Activated naive CD4-positive, alpha-beta T cell treated with anti-CD3 and anti-CD28 coated beads, Interleukin-2, amount 50 U/mL, for 72 hours (primary cell): Measurements from ENCODE around the gene RNF34. TPM values are rescaled to one million over a fixed set of nuclear protein-coding genes. Genes with fewer than 3 reads are reported as not detected.

Experiments
- ATAC-seq, 2 donors: fragments of 150-1000 bp; cut with Tn5 transposase; 2 replicates each; pipeline ENCODE4 v1.10.0; 2021; ENCODE audit warnings: mild to moderate bottlenecking in 2 of 2, moderate library complexity in 2 of 2
- DNase-seq, 2 donors: peaks; one replicate each; pipeline ENCODE4 v3.0.0; 2021 to 2022; ENCODE audit warnings: low spot score in 2 of 2
- H3K27ac Mint-ChIP-seq, 2 donors: one replicate each; pipeline ENCODE4 v1.8.0; 2022; ENCODE audit warnings: mild to moderate bottlenecking in 2 of 2, mixed read lengths in 2 of 2
- H3K36me3 Mint-ChIP-seq, 2 donors: one replicate each; pipeline ENCODE4 v1.8.0; 2022; ENCODE audit warnings: mixed read lengths in 2 of 2
- H3K9me3 Mint-ChIP-seq, 2 donors: one replicate each; pipeline ENCODE4 v1.8.0; 2022; ENCODE audit warnings: mixed read lengths in 2 of 2
- total RNA-seq, 2 donors: library from RNA; stranded (reverse); gene quantifications; one replicate each; pipeline ENCODE4 v1.2.3, GENCODE V29; 2022

RNF34 gene
- total RNA-seq, 2 donors from 2014 or later: 55.1 to 83.0 TPM

DNA sequence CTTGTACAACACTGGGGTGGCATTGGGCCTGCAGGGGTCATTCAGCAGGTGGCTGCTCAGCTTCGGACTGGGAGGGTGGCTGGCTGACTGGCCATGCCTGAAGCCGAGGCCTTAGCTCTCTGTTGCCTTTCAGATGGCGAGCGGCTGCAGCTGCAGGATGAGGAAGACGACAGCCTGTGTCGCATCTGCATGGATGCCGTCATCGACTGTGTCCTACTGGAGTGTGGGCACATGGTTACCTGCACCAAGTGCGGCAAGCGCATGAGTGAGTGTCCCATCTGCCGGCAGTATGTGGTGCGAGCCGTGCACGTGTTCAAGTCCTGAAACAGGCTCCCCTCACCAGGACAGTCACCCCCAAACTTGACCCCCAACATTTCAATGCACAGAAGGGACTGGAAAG lies 23.3 kb downstream of the RNF34 start:
- peaks cover 11 to 32% of the 10 kb centered on the region in 2 donors for H3K36me3 Mint-ChIP-seq
- H3K27ac Mint-ChIP-seq: no peak overlapping the region
- ATAC-seq: no peak
- no peaks in the 10 kb centered on the region for H3K9me3 Mint-ChIP-seq
- DNase-seq: no peak

DNA sequence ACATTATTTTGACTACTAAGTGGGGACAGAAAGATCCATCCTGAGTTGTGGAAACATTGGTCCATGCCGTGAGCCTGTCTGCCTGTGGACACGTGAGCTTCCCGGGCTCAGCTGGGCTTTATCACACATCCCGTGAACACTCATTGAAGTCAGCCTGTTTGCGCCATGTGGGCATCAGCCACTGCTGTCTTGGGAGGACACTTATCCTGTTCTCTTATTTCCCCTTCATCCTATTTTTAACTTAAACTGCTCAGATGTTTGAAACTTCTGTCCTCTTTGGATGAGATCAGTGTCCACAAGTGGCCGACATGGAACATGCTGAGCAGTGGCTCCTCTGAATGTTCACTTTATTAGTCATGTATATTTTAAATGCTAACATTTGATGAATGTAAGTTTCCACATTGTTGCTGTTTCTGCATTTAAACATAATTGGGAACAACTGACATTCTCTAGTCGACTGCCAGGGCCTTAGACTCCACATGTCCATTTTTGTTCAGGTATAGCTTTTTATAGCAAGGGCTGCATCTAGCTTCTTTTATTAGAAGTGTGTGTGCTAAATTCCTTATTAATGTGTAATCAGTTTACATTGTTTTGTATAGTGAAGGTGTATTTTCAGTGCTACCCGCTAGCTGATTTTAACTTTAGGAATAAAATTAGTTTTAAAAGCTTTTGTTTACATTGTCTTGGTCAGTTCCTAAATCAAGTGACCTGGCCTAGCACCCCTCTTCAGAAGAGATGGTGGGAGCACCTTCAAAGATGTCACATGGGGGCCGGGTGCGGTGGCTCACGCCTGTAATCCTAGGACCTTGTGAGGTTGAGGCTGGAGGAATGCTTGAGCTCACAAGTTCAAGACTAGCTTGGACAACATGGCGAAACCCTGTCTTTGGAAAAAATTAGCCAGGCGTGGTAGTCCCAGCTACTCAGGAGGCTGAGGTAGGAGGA lies 24.0 kb downstream of the RNF34 start:
- Mint-ChIP-seq H3K36me3 (peaks cover 15 to 32% of the 10 kb centered on the region in 2 donors), H3K9me3 (no peaks in the 10 kb centered on the region), H3K27ac (no peak overlapping the region)
- DNase-seq (no peak), ATAC-seq (no peak)

DNA sequence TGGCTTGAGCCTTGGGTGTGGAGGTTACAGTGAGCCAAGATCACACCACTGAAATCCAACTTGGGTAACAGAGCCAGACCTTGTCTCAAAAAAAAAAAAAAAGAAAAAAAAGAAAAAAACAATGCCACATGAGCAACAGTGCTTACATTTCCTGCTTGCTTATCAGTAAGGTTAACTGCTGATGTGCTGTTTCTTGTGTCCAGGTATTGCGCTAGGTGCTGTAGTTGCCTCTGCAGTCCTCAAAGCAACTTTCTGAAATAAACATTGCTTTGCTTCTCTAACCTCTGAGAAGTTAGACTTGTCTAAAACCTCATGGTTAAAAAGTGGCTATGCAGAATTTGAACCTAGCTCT lies 24.7 kb downstream of the RNF34 start:
- peaks cover 17 to 35% of the 10 kb centered on the region in 2 donors for H3K36me3 Mint-ChIP-seq

DNA sequence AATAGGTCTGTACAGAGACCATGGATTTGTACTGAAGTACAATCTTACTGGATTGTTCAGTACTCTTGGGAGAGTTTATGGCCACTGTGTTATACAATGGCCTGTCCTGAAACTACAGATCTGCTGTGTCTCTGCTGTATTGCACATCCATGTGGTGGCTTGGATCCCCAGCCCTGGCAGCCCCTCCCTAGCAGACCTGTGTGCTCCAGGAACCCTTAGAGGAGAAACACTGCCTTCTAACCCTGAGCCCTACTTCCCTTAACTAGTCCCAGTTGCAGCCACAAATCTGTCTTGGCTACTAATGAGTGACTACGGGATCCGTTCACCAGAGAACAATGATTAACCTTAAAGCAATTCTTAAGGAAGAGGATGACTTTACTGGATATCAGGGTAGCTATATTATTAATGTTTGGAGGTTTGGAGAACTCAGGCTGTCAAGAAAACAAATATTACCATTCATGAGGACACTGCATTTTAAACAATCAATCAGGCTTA lies 27.7 kb downstream of the RNF34 start:
- ATAC-seq: no peak
- Mint-ChIP-seq H3K9me3 (no peaks in the 10 kb centered on the region), H3K27ac (peak overlapping the region; percentile 58 to 72), H3K36me3 (peaks cover 15 to 26% of the 10 kb centered on the region in 2 donors)
- no peak for DNase-seq

More for the DNA sequence above, 24.7 kb downstream of the RNF34 start:
- ATAC-seq (no peak), DNase-seq (no peak)
- Mint-ChIP-seq H3K9me3 (no peaks in the 10 kb centered on the region), H3K27ac (peak overlapping the region in 1 of 2 donors; percentile 36)

DNA sequence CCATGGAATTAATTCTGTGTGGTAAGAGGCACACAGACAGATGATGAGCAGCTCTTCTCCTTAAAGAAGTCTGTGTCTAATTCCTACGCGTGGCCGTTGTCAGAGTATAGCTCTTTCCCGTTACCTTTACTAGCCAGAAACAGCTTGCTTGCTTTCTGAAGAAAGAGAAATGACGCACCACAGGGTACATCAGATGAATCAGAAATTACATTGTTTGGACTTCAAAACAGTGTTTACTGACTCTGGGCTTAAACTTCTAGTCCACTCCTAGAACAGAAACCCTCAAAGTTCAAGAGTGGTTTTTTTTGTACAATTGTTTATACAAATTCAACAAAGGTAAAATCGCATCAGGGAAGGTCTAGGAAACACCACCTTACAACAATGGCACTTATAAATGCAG lies 29.0 kb downstream of the RNF34 start:
- DNase-seq (no peak), ATAC-seq (no peak)
- H3K36me3 Mint-ChIP-seq: peaks cover 15 to 20% of the 10 kb centered on the region in 2 donors
- no peaks in the 10 kb centered on the region for H3K9me3 Mint-ChIP-seq
- H3K27ac Mint-ChIP-seq: peak overlapping the region in 1 of 2 donors; percentile 72

DNA sequence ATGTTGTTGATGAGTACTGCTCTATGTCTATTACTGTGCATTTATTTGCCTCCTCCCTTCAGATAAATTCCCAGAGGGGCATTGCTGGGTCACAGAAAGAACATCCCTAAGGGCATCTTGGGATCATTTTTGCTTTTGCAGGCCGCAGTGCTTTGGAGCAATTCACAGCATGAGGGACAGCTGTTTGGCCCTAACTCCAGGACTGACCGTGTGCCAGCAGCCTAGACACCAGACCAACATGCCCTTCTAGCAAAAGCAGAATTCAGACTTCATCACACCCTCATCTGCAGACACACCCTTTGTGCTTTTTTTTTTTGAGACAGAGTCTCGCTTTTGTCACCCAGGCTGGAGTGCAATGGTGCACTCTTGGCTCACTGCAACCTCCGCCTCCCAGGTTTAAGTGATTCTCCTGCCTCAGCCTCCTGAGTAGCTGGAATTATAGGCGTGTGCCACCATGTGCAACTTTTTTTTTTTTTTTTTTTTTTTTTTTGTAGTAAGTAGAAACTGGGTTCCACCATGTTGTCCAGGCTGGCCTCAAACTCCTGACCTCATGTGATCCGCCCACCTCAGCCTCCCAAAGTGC lies 31.0 kb downstream of the RNF34 start:
- Mint-ChIP-seq H3K36me3 (peaks cover 13 to 28% of the 10 kb centered on the region in 2 donors), H3K27ac (peak overlapping the region; percentile 40 to 72), H3K9me3 (no peaks in the 10 kb centered on the region)
- ATAC-seq (peak in 1 of 2 donors; percentile 22), DNase-seq (no peak)

DNA sequence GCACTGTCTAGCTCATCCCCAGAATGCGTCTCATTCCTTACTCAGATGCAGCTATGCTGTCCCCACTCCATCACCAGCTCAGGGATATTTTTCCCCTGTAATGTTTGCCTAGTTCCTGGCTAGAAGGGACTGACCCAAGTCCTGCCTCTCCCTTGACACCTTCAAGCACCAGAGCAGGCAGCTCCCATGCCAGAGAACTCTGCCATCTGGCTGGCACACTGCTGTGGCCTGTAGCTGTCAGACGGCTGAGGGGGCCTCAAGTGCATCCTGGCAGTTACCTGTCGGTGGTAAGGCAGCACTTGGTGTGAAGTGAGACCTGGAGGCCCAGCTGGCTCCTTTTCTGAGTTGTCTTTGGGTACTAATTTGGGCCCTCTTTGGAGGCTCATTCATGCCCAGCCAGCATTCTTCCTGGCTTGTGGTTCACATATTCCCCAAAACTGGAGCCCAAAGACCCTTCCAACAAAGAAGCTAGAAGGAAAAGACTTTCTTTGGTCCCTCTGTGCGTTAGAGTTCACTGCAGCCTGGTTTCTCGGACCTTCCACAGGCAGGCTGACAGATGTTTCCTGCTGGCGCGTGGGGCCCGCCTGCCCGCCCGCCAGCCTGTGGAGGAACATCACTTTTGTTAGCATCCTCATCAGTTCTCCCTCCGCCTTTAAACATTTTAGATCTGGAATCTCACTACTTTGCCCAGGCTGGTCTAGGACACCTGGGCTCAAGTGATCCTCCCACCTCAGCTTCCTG lies 33.0 kb downstream of the RNF34 start:
- ATAC-seq (peak in 1 of 2 donors; percentile 20), DNase-seq (no peak)
- peaks cover 9 to 10% of the 10 kb centered on the region in 2 donors for H3K9me3 Mint-ChIP-seq
- peak overlapping the region; percentile 74 to 84 for H3K27ac Mint-ChIP-seq
- peaks cover 29 to 46% of the 10 kb centered on the region in 2 donors for H3K36me3 Mint-ChIP-seq

DNA sequence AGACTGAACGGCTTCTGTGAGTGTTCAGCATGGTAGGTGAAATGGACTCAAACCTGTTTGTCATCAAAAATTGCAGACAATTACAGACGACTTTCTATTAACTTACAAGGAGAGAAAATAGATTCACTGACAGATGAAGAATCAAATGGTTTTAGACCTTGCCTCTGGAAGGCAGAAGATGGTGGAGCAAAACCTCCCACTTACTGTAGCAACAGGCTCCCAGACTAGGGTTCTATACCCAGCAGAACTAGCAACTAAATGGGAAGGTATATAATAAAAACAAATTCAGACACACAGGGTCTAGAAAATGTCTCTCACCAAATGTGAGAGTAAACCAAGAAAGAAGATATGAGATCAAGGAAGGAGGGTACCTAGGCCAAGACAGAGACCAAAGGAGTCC lies 36.8 kb downstream of the RNF34 start:
- no peak for ATAC-seq
- H3K9me3 Mint-ChIP-seq: peaks cover 9 to 10% of the 10 kb centered on the region in 2 donors
- H3K36me3 Mint-ChIP-seq: peaks cover 23 to 47% of the 10 kb centered on the region in 2 donors
- no peak for DNase-seq
- H3K27ac Mint-ChIP-seq: peak overlapping the region in 1 of 2 donors; percentile 43

DNA sequence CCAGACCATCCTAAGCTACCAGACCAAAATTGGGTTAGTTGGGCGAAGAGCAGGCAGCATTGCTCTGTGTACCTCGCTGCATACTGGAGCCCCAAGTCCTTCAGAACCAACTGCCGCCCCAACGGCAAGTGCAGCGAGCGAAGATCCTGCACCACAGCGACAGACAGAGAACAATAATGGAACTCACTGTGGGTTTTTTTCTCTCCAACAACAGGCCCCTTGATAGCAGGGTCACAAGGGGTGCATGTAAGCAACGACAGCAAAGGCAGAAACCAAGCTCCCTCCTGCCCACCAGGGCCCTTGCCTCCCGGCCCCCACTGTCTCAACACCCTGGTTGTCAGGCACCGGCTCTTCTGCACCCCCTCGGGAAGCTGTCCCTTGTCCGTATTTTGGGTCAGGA lies 39.0 kb downstream of the RNF34 start:
- no peak for DNase-seq
- ATAC-seq: no peak
- Mint-ChIP-seq H3K9me3 (peaks cover 9 to 10% of the 10 kb centered on the region in 2 donors), H3K27ac (peak overlapping the region in 1 of 2 donors; percentile 28), H3K36me3 (peaks cover 16 to 46% of the 10 kb centered on the region in 2 donors)

DNA sequence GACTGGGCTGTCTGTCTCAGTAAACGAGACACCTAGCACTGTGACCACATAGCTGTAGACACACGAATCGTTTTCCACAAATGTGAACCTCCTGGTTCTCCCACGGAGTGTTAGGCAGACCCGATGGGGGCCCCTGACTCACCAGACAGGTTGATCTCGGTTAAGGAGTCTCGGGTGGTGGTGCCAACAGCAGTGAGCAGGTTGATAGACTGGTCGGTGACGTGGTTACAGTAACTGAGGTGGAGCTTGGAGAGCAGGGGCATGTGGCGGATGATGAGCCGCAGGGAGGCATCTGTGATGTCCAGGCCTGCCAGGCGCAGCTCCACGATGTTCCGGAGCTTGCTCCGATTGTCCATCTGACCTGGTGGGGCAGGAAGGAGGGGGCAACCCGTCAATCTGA lies 39.8 kb downstream of the RNF34 start:
- H3K36me3 Mint-ChIP-seq: peaks cover 16 to 48% of the 10 kb centered on the region in 2 donors
- H3K9me3 Mint-ChIP-seq: peaks cover 9 to 10% of the 10 kb centered on the region in 2 donors
- ATAC-seq (no peak), DNase-seq (no peak)
- H3K27ac Mint-ChIP-seq: no peak overlapping the region

DNA sequence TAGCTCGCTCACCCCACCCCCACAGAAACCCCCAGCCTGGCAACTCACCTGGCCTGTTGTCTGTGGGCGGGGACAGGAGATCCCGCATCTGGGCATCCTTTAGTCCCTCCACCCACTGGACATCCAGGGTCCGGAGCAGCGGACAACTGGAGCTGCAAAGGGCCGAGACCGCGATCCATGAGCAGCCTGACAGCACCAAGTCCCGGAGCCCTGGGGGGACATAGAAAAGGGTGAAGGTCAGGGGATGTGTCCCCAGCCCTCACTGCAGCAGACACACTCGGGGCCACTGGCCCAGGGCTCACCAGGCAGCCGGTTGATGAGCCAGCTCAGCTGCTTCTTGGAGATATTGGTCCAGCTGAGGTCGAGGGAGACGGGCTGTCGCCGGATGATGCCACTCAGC lies 40.9 kb downstream of the RNF34 start:
- no peak overlapping the region for H3K27ac Mint-ChIP-seq
- H3K36me3 Mint-ChIP-seq: peaks cover 16 to 43% of the 10 kb centered on the region in 2 donors
- ATAC-seq: no peak
- DNase-seq: no peak
- peaks cover 9 to 10% of the 10 kb centered on the region in 2 donors for H3K9me3 Mint-ChIP-seq

DNA sequence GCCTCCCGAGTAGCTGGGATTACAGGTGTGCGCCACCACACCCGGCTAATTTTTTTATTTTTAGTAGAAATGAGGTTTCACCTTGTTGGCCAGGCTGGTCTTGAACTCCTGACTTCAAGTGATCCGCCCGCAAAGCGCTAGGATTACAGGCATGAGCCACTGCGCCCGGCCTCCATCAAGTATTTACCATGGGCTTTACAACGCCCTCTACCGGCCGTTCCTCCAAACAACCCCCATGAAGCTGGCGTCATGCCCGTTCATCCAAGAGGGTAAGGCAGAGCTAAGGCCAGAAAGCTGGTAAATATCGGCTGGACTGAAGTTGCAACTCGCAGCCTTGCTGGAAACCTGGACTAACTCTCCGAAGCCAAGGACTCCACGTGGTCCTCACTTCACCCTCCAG lies 41.6 kb downstream of the RNF34 start:
- DNase-seq (no peak), ATAC-seq (no peak)
- Mint-ChIP-seq H3K27ac (no peak overlapping the region), H3K9me3 (peaks cover 7% of the 10 kb centered on the region in 2 donors), H3K36me3 (peaks cover 11 to 35% of the 10 kb centered on the region in 2 donors)

DNA sequence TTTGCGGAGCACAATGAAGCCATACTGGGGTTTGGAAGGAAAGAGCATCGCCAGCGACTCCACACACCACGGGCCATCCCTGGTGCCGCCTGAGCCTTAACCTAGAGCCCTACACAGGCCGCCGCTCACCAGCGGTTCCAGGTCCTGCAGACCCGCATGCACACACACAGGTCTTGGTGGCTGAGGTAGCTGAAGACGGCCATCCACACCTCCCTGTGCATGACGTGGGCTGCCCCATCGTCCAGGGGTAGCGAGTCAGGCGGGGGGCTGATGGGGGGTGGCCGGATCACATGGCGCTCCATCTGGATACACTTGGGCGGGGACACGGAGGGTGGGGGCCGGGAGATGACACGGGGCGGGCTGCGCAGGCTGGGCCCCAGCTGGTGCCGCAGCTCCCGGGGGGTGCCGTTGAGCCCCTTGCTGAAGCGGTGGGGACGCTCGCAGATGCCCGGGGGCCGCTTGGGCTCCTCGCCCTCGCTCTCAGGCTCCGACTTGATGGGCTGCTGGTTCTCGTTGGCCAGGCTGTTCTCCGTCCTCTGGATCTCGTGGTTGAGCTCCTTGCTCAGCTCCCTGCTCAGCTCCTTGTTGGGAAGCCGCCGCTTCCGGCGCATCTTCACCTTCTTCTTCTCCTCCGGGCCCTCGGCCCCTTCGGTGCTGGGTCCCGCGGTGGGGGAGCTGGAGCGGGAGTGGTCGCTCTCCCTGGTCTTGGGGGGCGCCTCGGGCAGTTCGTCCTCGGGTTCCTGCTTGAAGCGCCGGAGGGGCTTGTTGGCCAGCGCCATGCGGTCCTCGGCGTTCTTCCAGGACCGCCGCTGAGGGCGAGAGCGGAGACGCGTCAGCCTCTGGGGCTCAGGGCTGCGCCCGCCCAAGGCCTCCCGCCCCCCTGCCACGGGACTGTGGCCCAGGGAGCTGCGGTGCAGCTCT lies 42.4 kb downstream of the RNF34 start:
- no peak overlapping the region for H3K27ac Mint-ChIP-seq

DNA sequence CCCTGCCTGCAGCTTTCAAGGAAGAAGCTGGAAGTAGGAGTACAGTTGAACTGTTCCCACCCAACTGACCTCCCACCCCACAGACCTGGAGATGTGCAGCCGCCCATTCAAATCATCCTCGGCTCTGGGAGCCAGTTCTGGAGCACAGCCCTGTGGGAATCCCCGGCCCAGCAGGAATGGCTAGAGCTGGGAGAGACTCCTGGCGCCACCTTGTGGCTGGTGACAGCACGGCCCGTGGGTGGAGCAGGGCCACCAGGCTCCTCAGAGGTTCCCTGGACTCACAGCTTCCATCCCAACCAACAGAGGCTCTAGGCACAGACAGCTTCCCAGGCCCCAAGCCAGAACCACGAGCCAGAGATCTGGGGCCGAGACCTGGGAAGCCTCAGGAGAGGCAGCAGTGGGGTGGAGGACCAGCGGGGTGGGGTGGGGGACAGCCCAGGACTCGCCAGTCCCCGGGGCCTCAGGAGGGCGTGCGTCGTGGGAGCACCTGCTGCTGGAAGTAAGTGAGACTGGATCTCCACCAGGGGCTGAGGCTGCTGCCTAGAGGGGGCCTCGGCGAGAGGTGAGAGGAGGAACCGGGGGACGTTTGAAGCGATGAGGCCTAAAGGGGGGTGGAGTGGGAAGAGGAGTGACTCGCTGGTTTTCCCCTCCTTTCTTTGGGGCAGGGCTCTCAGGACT lies 43.4 kb downstream of the RNF34 start:
- ATAC-seq: peak; percentile 74 to 92
- H3K9me3 Mint-ChIP-seq: no peaks in the 10 kb centered on the region
- H3K27ac Mint-ChIP-seq: peak overlapping the region; percentile 28 to 87
- peak; percentile 74 to 77 for DNase-seq
- H3K36me3 Mint-ChIP-seq: peaks cover 0 to 24% of the 10 kb centered on the region in 2 donors

More for the DNA sequence above, 42.4 kb downstream of the RNF34 start:
- peaks cover 4 to 28% of the 10 kb centered on the region in 2 donors for H3K36me3 Mint-ChIP-seq
- DNase-seq (no peak), ATAC-seq (no peak)
- no peaks in the 10 kb centered on the region for H3K9me3 Mint-ChIP-seq
